GM18520 (cell line): ENCODE results near the gene SLC15A1.
"Not testable (repeated sequence)": the region's sequence is repeated elsewhere in the genome, so short reads cannot be mapped to it uniquely, and the experiment has no call there.

Experiments
- ATAC-seq: cut with Tn5 transposase; IDR thresholded peaks from one replicate; pipeline ENCODE4 v1.9.1; 2021; ENCODE audit not compliant: unreplicated experiment

SLC15A1 gene

GRCh38 chr13:98664510-98664909 is 88.0 kb downstream of the SLC15A1 start:
- ATAC-seq, result no peak

GRCh38 chr13:98664047-98664446 is 88.4 kb downstream of the SLC15A1 start:
- no peak for ATAC-seq

- ATAC-seq, result no peak
These were observed 94.3 kb downstream of the SLC15A1 start for GRCh38 chr13:98658131-98658530.

- no peak for ATAC-seq
These were observed 94.9 kb downstream of the SLC15A1 start for GRCh38 chr13:98657506-98658085.

GRCh38 chr13:98656223-98656622 is 96.2 kb downstream of the SLC15A1 start:
- no peak for ATAC-seq

- peak; percentile 74 for ATAC-seq
These were observed 98.9 kb downstream of the SLC15A1 start for GRCh38 chr13:98653463-98653985.

- no peak for ATAC-seq
These were observed 99.6 kb downstream of the SLC15A1 start for GRCh38 chr13:98652721-98653462.

GRCh38 chr13:98652276-98652675 is 100.2 kb downstream of the SLC15A1 start:
- no peak for ATAC-seq

- no peak for ATAC-seq
These were observed 100.7 kb downstream of the SLC15A1 start for GRCh38 chr13:98651744-98652143.

GRCh38 chr13:98650396-98651107 is 101.9 kb downstream of the SLC15A1 start:
- ATAC-seq, result no peak

- no peak for ATAC-seq
These were observed 102.6 kb downstream of the SLC15A1 start for GRCh38 chr13:98649861-98650260.

GRCh38 chr13:98648686-98649085 is 103.8 kb downstream of the SLC15A1 start:
- ATAC-seq, result no peak

GRCh38 chr13:98648141-98648540 is 104.3 kb downstream of the SLC15A1 start:
- ATAC-seq, result no peak

- no peak for ATAC-seq
These were observed 105.4 kb downstream of the SLC15A1 start for GRCh38 chr13:98647121-98647520.

GRCh38 chr13:98643479-98643878 is 109.0 kb downstream of the SLC15A1 start:
- no peak for ATAC-seq

GRCh38 chr13:98641075-98641474 is 111.4 kb downstream of the SLC15A1 start:
- no peak for ATAC-seq

GRCh38 chr13:98639785-98640184 is 112.7 kb downstream of the SLC15A1 start:
- ATAC-seq, result not testable (repeated sequence)

- not testable (repeated sequence) for ATAC-seq
These were observed 114.1 kb downstream of the SLC15A1 start for GRCh38 chr13:98638352-98638751.
